Activated T-helper 1 cell treated with anti-CD3 and anti-CD28 coated beads, Interleukin-2, amount 50 U/mL, for 16 hours (primary cell): ENCODE data around the gene LPCAT1.
"Not testable (repeated sequence)": the region's sequence is repeated elsewhere in the genome, so short reads cannot be mapped to it uniquely, and the experiment has no call there.

Experiments used
- DNase-seq, 2 donors: peaks; one replicate each; pipeline ENCODE4 v3.0.0-alpha.2; 2020; ENCODE audit warnings: low read depth in 1 of 2, low spot score in 1 of 2

LPCAT1 gene

GRCh38 chr5:1468629-1469527, 54.9 kb downstream of the LPCAT1 start:
- no peak for DNase-seq

- DNase-seq: no peak
Observed at GRCh38 chr5:1468247-1468612, 55.5 kb downstream of the LPCAT1 start.

GRCh38 chr5:1467341-1468246, 56.2 kb downstream of the LPCAT1 start:
- DNase-seq: no peak

- DNase-seq: no peak
Observed at GRCh38 chr5:1466631-1467265, 57.0 kb downstream of the LPCAT1 start.

GRCh38 chr5:1465966-1466471, 57.7 kb downstream of the LPCAT1 start:
- no peak for DNase-seq

GRCh38 chr5:1465117-1465516, 58.6 kb downstream of the LPCAT1 start:
- no peak for DNase-seq

GRCh38 chr5:1464511-1464910, 59.2 kb downstream of the LPCAT1 start:
- DNase-seq: no peak

- DNase-seq: no peak
Observed at GRCh38 chr5:1464096-1464446, 59.7 kb downstream of the LPCAT1 start.

- DNase-seq: no peak
Observed at GRCh38 chr5:1463326-1464095, 60.2 kb downstream of the LPCAT1 start.

- no peak for DNase-seq
Observed at GRCh38 chr5:1462358-1462757, 61.4 kb downstream of the LPCAT1 start.

GRCh38 chr5:1461396-1461795, 62.4 kb downstream of the LPCAT1 start:
- no peak for DNase-seq

- DNase-seq: no peak
Observed at GRCh38 chr5:1460054-1460682, 63.6 kb downstream of the LPCAT1 start.

- not testable (repeated sequence) for DNase-seq
Observed at GRCh38 chr5:1459435-1459834, 64.3 kb downstream of the LPCAT1 start.

GRCh38 chr5:1456110-1456881, 67.5 kb downstream of the LPCAT1 start:
- DNase-seq: not testable (repeated sequence)

- DNase-seq: no peak
Observed at GRCh38 chr5:1453613-1454012, 70.1 kb downstream of the LPCAT1 start.

- no peak for DNase-seq
Observed at GRCh38 chr5:1449081-1449630, 74.6 kb downstream of the LPCAT1 start.

- DNase-seq: no peak
Observed at GRCh38 chr5:1448511-1449011, 75.2 kb downstream of the LPCAT1 start.

GRCh38 chr5:1447671-1448361, 75.9 kb downstream of the LPCAT1 start:
- DNase-seq: no peak
